Stimulated activated naive CD8-positive, alpha-beta T cell treated with anti-CD3 and anti-CD28 coated beads, Interleukin-15, Interleukin-2, amounts not matched to agents 100 U/mL and 50 U/mL, for 24 hours (primary cell): Measurements from ENCODE around the gene HSD17B7.
"Not testable (repeated sequence)": the region's sequence is repeated elsewhere in the genome, so short reads cannot be mapped to it uniquely, and the experiment has no call there.

Experiments used
- ATAC-seq: fragments of 150-1000 bp; cut with Tn5 transposase; one replicate; pipeline ENCODE4 v1.10.0; 2021
- DNase-seq: peaks from one replicate; pipeline ENCODE4 v3.0.0; 2021

HSD17B7 gene

DNA sequence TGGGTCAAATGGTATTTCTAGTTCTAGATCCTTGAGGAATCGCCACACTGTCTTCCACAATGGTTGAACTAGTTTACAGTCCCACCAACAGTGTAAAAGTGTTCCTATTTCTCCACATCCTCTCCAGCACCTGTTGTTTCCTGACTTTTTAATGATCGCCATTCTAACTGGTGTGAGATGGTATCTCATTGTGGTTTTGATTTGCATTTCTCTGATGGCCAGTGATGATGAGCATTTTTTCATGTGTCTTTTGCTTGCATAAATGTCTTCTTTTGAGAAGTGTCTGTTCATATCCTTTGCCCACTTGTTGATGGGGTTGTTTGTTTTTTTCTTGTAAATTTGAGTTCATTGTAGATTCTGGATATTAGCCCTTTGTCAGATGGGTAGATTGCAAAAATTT is 17.0 kb downstream of the HSD17B7 start:
- ATAC-seq, DNase-seq: not testable (repeated sequence)

DNA sequence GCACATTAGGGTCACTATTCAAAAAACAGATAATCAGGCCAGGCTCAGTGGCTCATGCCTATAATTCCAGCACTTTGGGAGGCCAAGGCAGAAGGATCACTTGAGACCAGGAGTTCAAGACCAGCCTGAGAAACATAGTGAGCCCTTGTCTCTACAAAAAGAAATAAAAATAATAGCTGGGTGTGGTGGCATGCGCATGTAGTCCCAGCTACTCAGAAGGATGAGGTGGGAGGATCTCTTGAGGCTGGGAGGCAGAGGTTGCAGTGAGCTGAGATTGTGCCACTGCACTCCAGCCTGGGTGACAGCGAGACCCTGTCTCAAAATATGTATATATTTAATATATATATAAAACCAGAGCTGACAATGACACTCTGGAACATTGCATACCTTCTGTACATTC is 21.9 kb downstream of the HSD17B7 start:
- not testable (repeated sequence) for ATAC-seq

DNA sequence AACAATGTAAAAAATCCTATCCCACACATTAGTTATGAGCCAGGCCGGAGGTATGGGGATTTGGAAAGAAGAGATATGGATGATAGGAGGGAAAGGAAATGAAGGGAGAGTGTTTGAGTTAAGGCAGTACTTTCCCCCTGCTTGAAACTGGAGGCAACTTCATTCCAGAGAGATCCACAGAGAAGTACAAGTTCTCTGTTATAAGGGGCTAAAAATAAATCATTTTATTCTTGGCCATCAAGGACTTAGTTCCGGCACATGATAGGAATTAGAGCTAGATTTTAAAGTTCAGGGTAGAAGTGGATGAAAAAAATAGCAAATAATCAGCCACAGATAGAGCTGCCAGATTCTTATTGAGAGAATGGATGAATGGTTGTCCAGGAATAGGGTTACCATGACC is 27.6 kb downstream of the HSD17B7 start:
- DNase-seq, ATAC-seq: not testable (repeated sequence)

More for the DNA sequence above, 21.9 kb downstream of the HSD17B7 start:
- not testable (repeated sequence) for DNase-seq

DNA sequence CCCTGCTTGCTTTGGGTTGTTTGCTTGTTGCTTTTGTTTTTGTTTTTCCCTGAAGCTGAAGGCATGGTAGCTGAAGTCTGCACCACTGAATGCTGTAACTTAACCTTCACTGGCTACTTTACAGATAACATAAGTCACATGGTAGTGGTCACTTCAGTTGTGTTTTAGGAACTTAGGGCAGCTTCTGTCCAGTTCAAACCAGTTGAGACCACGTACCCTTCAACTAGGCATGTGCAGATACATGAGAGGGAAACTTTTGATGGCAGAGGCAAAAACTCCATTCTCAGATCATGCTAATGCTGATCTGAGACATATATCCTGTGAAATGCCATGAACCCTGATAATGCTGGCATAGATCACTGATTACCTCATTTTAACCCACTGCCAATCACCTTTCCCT is 28.2 kb downstream of the HSD17B7 start:
- DNase-seq, ATAC-seq: not testable (repeated sequence)

DNA sequence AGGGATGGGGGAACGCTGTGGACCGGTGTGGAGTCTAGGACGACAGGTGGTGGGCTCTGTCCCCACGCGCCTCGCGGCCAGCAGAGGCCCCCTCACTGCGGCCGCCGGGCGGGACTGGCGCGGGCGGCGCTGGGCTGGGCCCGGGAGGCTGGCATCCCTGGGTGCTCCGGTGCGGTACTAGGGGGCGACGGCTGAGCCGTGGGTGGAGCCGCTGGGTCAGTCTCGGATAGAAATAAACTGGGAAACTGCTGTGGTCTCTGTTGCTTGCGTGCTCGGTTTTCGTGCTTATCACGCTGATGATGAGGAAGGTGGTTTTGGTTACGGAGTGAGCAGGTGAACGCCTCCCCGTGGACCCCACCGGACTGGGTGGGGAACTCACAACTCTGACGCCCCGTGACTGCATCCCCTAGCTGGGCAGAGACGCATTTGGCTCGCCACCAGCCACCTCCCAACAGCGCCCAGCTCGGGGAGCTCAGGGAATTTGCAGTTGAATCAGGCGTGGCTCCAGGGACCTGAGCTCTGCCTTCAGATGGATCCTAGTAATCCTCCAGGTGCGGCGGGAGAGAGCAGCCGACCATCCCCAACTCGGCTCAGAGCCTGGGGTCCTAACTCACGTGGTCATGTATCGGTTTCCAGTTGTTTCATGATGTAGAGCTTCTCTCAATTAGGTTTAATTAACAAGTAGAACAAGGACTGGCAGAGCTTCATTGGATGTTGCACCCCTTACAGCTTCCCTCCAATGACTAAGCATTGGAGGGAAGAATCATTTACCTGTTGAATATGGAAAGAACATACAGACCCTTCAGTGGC is 32.1 kb downstream of the HSD17B7 start:
- peak; percentile 19 for DNase-seq
- ATAC-seq: peak; percentile 38

DNA sequence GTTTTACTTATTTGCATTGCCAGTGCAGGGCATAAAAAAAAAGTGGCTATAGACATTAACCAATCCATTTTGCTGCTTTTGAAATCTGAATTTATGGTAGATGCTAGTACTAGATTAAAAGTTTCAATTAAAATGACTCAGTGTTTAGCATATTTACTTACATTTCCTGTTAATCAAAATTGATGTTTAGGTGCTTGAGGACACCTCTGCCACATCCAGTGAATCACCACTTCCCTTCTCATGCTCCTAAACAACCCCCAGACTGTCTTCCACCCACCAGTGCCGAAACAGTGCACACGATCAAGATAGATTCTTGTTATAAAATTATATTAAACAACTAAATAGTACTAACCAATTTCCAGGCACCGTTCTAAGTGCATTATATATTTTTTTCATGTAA is 32.7 kb downstream of the HSD17B7 start:
- no peak for DNase-seq
- peak; percentile 82 for ATAC-seq

DNA sequence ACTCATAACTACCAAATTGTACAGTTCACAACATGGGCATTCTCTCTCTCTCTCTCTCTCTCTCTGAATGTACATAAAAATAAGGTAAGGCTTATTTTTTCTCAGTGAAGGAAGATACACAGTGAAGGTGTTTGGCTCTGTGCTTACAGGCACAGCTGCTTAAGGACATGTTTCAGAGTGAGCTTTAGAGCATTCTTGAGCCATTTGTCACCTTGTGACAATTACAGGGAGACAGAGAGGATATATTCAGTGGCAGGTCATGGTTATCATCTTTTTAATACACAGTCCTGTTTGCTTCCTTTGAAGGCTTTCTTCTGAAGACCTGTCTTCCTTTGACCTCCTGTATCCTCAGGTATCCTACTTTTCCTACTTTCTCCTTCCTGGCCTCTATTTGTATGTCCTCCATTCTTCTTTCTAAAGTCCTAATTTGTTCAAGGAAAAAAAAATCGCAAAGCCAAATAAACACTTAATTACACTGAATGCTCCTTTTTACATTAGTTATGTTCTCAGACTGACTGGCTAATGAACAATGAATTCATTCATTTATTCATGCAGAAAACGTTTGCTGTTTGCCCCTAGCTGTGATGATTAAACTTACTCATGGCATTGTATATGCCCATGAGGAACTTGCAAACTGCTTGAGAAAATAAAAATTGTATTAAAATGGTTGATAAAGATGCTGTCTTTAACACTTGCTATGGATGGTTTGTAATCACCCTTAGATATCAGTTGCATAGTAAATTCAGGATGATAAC is 33.4 kb downstream of the HSD17B7 start:
- ATAC-seq (no peak), DNase-seq (no peak)

DNA sequence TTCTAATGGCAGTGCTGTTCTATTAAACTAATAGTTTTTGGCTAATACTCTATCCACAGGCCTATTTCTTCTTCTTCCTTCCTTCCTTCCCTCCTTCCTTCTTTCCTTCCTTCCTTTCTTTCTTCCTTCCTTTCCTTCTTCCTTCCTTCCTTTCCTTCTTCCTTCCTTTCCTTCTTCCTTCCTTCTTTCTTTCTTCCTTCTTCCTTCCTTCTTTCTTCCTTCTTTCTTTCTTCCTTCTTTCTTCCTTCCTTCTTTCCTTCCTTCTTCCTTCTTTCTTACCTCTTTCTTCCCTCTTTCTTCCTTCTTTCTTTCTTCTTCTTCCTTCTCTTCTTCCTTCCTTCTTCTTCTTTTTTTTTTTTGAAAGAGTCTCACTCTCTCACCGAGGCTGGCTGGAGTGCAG is 38.8 kb downstream of the HSD17B7 start:
- ATAC-seq (no peak), DNase-seq (no peak)

DNA sequence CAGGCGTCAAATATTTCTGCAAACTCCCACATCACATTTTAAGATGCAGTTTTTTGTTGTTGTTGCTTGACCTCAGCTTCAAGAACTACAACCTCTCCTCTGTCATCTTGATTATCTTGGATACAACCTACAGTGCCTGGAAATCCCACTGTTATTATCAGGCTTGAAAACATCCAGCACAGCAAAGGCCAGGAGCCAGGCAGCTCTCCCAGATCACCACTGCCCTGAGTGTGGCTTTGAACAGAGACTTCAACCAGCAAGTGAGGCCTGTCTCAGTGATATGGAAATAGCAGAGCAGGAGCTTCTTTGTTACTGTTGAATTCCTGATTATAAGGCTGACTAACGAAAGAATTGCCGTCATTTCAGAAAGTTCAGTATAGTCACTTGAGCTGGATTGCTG is 42.0 kb downstream of the HSD17B7 start:
- DNase-seq: no peak

DNA sequence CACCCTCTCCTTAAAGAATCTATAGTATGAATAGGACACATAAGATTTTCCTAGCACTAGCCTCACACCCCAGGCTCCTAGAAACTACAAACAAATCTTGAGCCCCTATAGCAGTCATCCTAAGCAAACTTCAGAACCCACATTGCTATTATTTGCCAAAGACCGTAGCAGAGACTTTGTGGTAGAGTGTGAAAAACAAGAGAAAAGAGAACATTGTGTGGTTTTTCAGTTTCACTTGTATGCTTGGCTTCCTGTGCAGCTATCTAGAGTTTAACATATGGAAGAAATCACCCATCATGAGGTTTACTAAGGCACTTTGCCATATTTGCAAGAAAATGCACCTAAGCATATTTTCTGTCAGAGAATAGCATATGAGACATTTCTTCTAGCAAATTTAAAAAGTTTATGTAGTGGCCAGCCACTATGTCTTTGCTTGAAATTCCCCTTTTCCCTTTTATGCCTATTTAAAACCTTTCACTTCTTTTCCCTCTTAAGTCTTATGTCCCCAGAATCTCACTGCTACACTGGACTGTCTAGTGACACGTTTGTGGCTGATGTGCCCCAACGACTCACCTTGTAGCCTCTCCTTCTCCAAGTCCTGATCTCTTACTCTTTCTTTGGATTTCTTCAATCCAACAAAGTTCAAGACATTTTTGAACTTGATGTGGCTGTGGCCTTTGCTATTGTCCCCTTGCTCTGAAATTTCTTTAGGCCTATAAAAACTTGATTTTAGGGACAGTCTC is 44.8 kb downstream of the HSD17B7 start:
- DNase-seq (no peak), ATAC-seq (peak; percentile 95)

More for the DNA sequence above, 42.0 kb downstream of the HSD17B7 start:
- ATAC-seq: no peak

DNA sequence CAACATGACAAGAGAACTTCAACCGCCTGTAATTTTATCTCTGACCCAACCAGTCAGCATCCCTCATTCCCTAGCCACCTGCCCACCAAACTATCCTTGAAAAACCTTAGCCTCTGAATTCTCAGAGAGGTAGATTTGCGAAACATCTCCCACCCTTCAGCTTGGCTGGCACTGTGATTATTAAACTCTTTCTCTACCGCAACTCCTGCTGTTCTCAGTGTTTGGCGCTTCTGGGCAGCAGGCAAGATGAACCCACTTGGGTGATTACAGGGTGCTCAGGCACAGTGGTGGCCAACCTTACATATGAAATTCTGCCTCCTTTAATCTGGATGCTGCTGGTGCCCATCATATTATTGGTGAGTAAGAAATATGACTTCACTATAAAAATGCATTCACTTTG is 48.4 kb downstream of the HSD17B7 start:
- DNase-seq (no peak), ATAC-seq (no peak)

DNA sequence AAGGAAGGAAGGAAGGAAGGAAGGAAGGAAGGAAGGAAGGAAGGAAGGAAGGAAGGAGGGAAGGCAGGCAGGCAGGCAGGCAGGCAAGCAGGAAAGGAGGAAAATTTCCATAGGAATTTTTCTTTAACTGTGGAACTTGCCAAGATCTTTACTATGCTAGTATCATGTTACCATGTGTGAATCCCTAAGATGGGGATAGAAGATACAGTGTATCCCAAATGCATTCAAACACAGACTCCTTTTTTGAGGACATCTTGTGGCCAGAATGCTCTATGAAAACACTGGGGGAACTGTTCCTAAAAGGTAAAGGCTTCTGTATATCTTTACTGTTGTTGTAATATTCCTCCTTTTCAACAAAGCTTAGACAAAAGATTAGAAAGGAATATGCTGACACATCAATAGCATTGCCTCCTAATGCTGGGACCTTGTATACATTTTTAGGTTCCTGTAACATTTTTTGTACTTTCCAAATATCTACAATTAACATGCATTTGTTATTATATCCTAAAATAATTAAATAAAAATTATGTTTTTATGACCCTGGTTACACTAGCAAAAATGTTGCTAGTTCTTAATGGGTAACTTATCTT is 49.8 kb downstream of the HSD17B7 start:
- no peak for ATAC-seq
- DNase-seq: no peak

DNA sequence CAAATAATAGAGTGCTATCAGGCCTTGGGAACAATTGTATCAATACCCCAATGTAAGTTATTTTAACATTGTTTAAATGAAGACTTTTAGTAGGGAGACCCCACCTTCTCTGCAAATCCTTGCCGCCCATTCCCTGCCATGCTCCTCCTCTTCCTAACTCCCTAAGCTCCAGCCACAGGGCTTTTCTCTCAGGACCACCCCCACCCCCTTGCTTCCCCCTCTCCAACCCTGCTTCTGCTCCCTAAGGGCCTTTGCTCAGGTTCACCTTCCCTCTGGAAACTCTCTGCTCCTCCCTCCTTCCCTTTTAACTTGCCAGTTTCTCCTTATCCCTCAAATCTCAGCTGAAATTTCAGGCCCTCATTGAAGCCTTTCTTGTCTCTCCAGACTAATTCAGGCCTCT is 53.7 kb downstream of the HSD17B7 start:
- no peak for DNase-seq

DNA sequence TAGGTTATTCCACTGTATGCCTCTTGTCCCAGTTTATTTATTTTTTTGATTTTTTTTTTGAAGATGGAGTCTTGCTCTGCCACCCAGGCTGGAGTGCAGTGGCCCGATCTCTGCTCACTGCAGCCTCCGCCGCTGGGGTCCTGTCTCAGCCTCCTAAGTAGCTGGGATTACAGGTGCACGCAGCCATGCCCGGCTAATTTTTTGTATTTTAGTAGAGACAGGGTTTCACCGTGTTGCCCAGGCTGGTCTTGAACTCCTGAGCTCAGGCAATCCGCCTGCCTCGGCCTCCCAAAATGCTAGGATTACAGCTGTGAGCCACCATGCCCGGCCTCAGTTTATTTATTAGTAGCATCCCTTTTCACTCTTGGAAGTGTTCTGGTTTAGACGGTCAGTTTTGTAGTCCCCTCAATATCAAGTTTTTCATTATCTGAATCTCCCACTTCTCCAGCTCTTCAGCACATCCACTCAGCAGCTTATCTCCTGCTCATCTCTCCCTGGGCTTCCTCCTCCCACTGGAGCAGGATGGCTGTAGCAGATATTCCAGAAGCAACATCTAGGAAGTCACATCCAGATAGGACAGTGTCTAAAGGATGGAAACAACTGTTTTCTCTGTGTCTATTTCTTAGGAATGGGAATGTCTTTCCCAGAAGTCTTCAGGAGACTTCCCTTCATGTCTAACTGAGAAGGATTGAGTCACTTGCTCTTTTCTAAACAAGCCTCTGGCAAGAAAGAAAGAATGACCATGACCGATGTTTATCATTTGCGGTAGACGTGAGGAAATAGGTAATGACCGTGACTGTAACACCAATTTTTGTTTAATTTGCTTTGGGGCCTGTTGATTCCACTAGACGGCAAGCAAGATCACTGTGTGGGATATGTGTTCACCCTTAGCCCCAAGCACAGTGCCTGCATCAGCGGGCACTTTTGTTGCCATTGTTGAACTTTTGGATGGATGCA is 56.0 kb downstream of the HSD17B7 start:
- DNase-seq: no peak

More for the DNA sequence above, 53.7 kb downstream of the HSD17B7 start:
- ATAC-seq: no peak

DNA sequence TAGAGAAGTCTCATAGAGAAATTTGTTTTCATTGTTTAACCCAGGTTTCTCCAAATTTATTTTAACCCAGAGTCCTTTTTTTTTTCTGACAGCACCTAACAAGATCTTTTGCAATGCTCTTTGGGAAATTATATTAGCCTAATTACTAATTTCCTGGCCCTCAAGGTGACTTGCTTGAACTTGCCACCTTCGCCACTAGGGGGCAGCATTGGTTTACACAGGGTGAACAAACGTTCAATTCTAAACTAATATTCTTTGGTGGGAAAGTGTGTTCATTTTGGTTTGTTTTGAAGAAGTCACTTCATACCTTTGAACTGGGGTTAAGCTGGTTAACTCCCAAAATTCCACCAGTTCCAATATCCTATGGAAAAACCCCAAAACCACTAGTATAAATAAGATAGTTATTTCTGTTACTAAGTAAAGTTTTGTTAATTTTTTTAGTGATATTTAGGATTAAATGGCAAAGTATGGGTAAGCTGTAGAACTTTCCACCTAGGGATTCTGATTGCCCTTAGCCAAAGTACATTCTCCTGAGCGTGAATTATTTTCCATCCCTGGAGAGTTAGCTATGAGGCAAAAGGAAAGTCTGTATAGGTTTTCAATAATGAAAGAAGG is 57.4 kb downstream of the HSD17B7 start:
- DNase-seq (peak; percentile 87), ATAC-seq (no peak)

More for the DNA sequence above, 56.0 kb downstream of the HSD17B7 start:
- no peak for ATAC-seq

DNA sequence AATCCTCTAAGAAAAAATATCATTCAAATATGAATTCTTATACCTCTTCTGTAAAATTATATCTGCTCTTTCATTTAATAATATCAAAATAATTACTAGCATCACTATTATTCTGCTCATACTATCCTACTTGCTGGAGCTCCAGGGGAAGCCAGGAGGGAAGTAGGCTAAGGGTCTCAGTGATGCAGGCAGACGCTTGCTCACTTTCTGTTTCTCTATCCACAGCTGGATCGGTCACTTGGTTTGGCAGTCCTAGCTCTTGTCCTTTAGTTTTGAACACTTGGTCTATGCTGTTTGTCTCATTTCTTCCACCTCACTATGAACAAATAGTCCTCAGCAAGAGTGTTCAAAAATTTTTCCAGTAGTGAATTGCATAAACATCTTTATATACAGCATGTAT is 59.2 kb downstream of the HSD17B7 start:
- DNase-seq: no peak
- no peak for ATAC-seq

DNA sequence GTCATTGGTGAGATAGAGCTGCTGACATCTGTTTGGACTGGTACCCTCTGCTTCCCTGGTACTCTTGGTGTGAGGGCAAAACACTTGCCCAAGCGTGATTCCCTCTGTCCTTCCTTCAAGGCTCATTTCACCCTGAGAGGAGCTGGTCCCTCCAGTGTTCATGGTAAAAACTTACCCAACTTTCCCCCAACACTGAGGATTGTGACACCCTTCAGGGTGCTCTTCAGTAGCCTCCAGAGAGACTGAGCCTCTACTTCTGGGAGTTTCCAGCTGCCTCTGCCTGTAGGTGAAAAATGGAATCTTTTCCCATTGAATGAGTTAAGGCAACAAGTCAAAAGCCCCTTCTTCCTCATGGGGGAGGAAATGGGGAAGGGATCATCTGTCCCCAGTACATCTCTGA is 60.8 kb downstream of the HSD17B7 start:
- ATAC-seq (no peak), DNase-seq (no peak)

DNA sequence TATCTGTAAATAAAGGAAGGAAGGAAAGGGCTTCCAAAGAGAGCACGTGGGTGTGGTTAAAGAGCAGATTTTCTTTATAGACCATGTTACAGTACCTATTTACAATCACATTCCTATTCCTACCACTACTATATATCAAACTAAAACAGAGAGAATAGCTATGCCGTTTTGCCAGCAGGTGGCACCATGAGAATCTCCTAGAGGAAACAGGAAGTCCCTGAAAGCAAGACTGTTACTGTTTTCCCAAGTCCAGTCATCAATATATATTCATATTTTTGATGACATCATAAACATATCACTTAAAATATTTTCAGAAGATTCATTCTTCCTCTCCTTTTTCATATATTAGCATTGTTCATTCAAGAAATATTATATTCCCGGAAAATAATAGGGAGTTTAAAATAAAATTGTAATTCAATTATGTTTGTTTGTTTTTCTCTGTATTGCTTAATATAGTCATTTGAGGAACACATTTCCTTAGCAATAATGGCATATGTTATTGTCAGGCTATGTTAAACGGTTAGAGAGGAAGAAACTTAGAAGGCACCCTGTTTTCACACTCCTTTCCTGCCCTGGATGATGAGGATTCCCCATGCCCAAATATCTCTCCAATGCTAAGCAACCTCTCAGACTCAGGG is 63.9 kb downstream of the HSD17B7 start:
- DNase-seq: peak; percentile 60
- peak; percentile 72 for ATAC-seq

DNA sequence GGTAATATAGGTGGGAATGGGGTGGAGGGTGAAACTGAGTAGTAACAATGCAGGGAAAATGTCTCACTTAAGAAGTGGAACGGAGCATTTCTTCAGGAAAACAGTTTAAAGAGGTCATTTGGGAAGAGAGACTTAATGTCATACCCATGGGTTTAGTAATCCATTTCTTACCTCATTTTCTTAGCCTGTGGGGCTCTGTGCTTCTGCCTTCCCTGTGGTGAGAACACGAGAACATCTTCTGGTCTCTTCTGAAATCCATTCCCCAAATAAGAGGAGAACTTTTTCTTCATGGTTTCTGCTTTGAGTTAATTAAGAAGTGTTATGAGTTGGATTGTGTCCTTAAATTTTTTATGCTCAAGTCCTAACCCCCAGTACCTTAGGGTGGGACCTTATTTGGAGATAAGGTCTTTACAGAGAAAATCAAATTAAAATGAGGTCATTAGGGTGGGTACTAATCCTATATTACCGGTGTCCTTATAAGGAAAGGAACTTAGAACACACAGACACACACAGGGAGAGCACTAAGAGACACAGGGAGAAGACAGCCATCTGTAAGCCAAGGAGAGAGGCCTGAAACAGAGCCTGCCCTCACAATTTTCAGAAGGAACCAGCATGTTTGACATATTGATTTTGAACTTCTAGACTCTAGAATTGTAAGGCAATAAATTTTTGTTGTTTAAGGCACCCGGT is 65.1 kb downstream of the HSD17B7 start:
- DNase-seq (no peak), ATAC-seq (no peak)
